ENCODE measurements around the gene CSF1R.

Gene CSF1R

DNA sequence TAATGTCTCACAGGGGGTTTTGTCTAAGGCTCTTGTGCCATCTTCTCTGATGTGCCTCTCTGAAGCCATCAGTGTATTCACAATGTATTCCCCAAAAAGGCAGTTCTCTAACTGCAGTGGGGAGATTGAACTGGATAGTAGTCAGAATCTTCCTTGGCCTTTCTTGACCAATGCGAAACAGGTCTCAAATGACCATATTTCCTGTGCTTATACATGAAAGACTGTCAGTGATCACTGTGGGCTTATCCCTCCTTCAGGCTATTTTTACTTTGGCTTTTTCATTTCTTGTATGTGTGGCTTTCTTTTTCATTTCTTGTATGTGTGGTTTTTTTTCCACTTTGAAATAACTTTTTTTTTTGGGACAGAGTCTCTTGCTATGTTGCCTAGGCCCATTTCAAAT, 66.1 kb downstream of the CSF1R start:
- no peak overlapping the region for H3K4me2 ChIP-seq (ENCODE audit: low read length)
- H4K20me1 ChIP-seq (ENCODE audit: insufficient read depth, low read length), result no peaks in the 10 kb centered on the region
- H3K9me3 ChIP-seq (ENCODE audit: low read length), result peaks cover 2% of the 10 kb centered on the region
- no peak overlapping the region for H3K9ac ChIP-seq (ENCODE audit: low read length)
- no peaks in the 10 kb centered on the region for H3K27me3 ChIP-seq (ENCODE audit: insufficient read depth, low read length)
- H2AFZ ChIP-seq (ENCODE audit: low read length), result no peak overlapping the region
- no peak for TF ChIP-seq EZH2 (IDR thresholded peaks at IDR 0.05; ENCODE audit: borderline replicate concordance, low read length)
- TF ChIP-seq, protein P1, sequence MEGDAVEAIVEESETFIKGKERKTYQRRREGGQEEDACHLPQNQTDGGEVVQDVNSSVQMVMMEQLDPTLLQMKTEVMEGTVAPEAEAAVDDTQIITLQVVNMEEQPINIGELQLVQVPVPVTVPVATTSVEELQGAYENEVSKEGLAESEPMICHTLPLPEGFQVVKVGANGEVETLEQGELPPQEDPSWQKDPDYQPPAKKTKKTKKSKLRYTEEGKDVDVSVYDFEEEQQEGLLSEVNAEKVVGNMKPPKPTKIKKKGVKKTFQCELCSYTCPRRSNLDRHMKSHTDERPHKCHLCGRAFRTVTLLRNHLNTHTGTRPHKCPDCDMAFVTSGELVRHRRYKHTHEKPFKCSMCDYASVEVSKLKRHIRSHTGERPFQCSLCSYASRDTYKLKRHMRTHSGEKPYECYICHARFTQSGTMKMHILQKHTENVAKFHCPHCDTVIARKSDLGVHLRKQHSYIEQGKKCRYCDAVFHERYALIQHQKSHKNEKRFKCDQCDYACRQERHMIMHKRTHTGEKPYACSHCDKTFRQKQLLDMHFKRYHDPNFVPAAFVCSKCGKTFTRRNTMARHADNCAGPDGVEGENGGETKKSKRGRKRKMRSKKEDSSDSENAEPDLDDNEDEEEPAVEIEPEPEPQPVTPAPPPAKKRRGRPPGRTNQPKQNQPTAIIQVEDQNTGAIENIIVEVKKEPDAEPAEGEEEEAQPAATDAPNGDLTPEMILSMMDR (IDR thresholded peaks at IDR 0.05; ENCODE audit: low read length), result no peak
- no peak overlapping the region for H3K4me3 ChIP-seq (ENCODE audit: low read depth, low read length, poor library complexity, severe bottlenecking)
- no peaks in the 10 kb centered on the region for H3K79me2 ChIP-seq (ENCODE audit: insufficient read depth, low read length)
- no peak overlapping the region for H3K27ac ChIP-seq (ENCODE audit: low read depth, low read length, poor library complexity, severe bottlenecking)
- H3K9me2 ChIP-seq (ENCODE audit: low read depth, low read length), result no peaks in the 10 kb centered on the region
- no peaks in the 10 kb centered on the region for H3F3A ChIP-seq (ENCODE audit: insufficient read depth, low read length)
- H3K36me3 ChIP-seq (ENCODE audit: insufficient read depth, low read length), result peaks cover 100% of the 10 kb centered on the region
- no peaks in the 10 kb centered on the region for H3K4me1 ChIP-seq (ENCODE audit: insufficient read depth, low read length, severe bottlenecking)

GRCh38 chr5:150017226-150018005, 68.9 kb downstream of the CSF1R start:
- no peaks in the 10 kb centered on the region for H3K9me2 ChIP-seq (ENCODE audit: low read depth, low read length)

DNA sequence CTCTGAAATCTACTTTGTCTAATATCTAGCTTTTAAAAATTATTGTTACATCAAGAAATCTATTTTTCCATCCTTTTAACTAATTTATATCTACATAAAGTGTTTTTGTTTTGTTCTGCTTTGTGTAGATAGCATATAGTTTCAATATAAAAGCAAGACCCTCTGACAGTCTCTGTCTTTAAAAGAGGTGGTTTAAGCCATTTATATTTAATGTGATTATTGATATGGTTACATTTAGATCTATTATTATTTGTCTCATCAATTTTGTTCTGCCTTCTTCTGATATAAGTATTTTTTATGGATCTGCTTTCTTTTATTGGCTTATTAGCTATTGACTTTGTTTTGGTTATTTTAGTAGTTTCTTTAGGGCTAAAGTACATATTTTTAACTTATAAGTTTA, 69.8 kb downstream of the CSF1R start:
- H3K27me3 ChIP-seq (ENCODE audit: insufficient read depth, low read length), result no peaks in the 10 kb centered on the region
- H3K4me2 ChIP-seq (ENCODE audit: low read length), result no peak overlapping the region
- no peaks in the 10 kb centered on the region for H3K79me2 ChIP-seq (ENCODE audit: insufficient read depth, low read length)
- H3K36me3 ChIP-seq (ENCODE audit: insufficient read depth, low read length), result peaks cover 100% of the 10 kb centered on the region
- no peak overlapping the region for H2AFZ ChIP-seq (ENCODE audit: low read length)
- H3K9me2 ChIP-seq (ENCODE audit: low read depth, low read length), result no peaks in the 10 kb centered on the region
- no peak overlapping the region for H3K4me3 ChIP-seq (ENCODE audit: low read depth, low read length, poor library complexity, severe bottlenecking)
- H3K9ac ChIP-seq (ENCODE audit: low read length), result no peak overlapping the region
- H3F3A ChIP-seq (ENCODE audit: insufficient read depth, low read length), result no peaks in the 10 kb centered on the region
- no peak overlapping the region for H3K27ac ChIP-seq (ENCODE audit: low read depth, low read length, poor library complexity, severe bottlenecking)
- peaks cover 8% of the 10 kb centered on the region for H3K9me3 ChIP-seq (ENCODE audit: low read length)
- H4K20me1 ChIP-seq (ENCODE audit: insufficient read depth, low read length), result no peaks in the 10 kb centered on the region
- no peaks in the 10 kb centered on the region for H3K4me1 ChIP-seq (ENCODE audit: insufficient read depth, low read length, severe bottlenecking)
- TF ChIP-seq, protein P1 (IDR thresholded peaks at IDR 0.05; ENCODE audit: low read length), result no peak
- no peak for TF ChIP-seq EZH2 (IDR thresholded peaks at IDR 0.05; ENCODE audit: borderline replicate concordance, low read length)

More at GRCh38 chr5:150017226-150018005, 68.9 kb downstream of the CSF1R start:
- Histone ChIP-seq H3K4me2 (ENCODE audit: low read length) (no peak overlapping the region), H2AFZ (ENCODE audit: low read length) (no peak overlapping the region), H3K27ac (ENCODE audit: low read depth, low read length, poor library complexity, severe bottlenecking) (no peak overlapping the region), H3K4me3 (ENCODE audit: low read depth, low read length, poor library complexity, severe bottlenecking) (no peak overlapping the region), H3K9me3 (ENCODE audit: low read length) (peaks cover 6% of the 10 kb centered on the region), H3F3A (ENCODE audit: insufficient read depth, low read length) (no peaks in the 10 kb centered on the region), H3K79me2 (ENCODE audit: insufficient read depth, low read length) (no peaks in the 10 kb centered on the region), H3K27me3 (ENCODE audit: insufficient read depth, low read length) (no peaks in the 10 kb centered on the region), H3K4me1 (ENCODE audit: insufficient read depth, low read length, severe bottlenecking) (no peaks in the 10 kb centered on the region), H4K20me1 (ENCODE audit: insufficient read depth, low read length) (no peaks in the 10 kb centered on the region), H3K9ac (ENCODE audit: low read length) (no peak overlapping the region), H3K36me3 (ENCODE audit: insufficient read depth, low read length) (peaks cover 100% of the 10 kb centered on the region)
- no peak for TF ChIP-seq EZH2 (IDR thresholded peaks at IDR 0.05; ENCODE audit: borderline replicate concordance, low read length)
- TF ChIP-seq, protein P1 (IDR thresholded peaks at IDR 0.05; ENCODE audit: low read length), result no peak
